H1 (cell line): Measurements from ENCODE around the gene PCDHA9. TPM values are rescaled to one million over a fixed set of nuclear protein-coding genes. Genes with fewer than 3 reads are reported as not detected.

ENCODE experiments used
- CTCF ChIA-PET: fragments of 300-600 bp; sonication (Branson Sonifier 250); formaldehyde crosslinking; loops from one replicate; lab custom pipeline; 2021; ENCODE audit not compliant: partially characterized antibody; lab: Charles Lee
- POLR2A ChIA-PET: fragments of 300-600 bp; sonication (Branson Sonifier 250); formaldehyde crosslinking; loops from one replicate; lab custom pipeline; 2021; ENCODE audit warnings: inconsistent platforms; ENCODE audit not compliant: partially characterized antibody; lab: Charles Lee
- DNase-seq, 2 experiments: peaks; one replicate each; pipeline versions ENCODE4 v3.0.0 to v3.0.0-alpha.2; 2010 to 2022; ENCODE audit warnings: low spot score in 2 of 2, low read depth in 1 of 2, mixed read lengths in 1 of 2
- FAIRE-seq: peaks from 2 replicates; lab custom pipeline; 2011; peaks lifted over from hg19 to GRCh38; lab: Jason Lieb, UNC
- H2AFZ ChIP-seq: 2 replicates; pipeline ENCODE4 v1.8.1; 2012; ENCODE audit warnings: low read length, inconsistent platforms
- H2AK5ac ChIP-seq: 2 replicates; pipeline ENCODE4 v1.6.1; 2013; ENCODE audit warnings: low read depth, low read length
- H2BK120ac ChIP-seq: replicated peaks from 2 replicates; pipeline ENCODE3; 2013; ENCODE audit warnings: low read depth, low read length, inconsistent platforms
- H2BK12ac ChIP-seq: 2 replicates; pipeline ENCODE4 v1.6.1; 2013; ENCODE audit warnings: low read depth, low read length
- H2BK15ac ChIP-seq: 2 replicates; pipeline ENCODE4 v1.6.1; 2013; ENCODE audit warnings: low read length
- H2BK20ac ChIP-seq: 2 replicates; pipeline ENCODE4 v1.6.1; 2013; ENCODE audit warnings: low read length
- H2BK5ac ChIP-seq: 2 replicates; pipeline ENCODE4 v1.6.1; 2013; ENCODE audit warnings: low read depth, low read length
- H3K14ac ChIP-seq: 2 replicates; pipeline ENCODE4 v1.6.1; 2013; ENCODE audit warnings: inconsistent platforms; ENCODE audit not compliant: insufficient read length
- H3K18ac ChIP-seq: 2 replicates; pipeline ENCODE4 v1.6.1; 2013; ENCODE audit warnings: low read length; ENCODE audit errors: extremely low read depth
- H3K23ac ChIP-seq: 2 replicates; pipeline ENCODE4 v1.6.1; 2013; ENCODE audit warnings: inconsistent platforms; ENCODE audit not compliant: insufficient read length
- H3K23me2 ChIP-seq: 2 replicates; pipeline ENCODE4 v1.6.1; 2013; ENCODE audit warnings: low read depth, low read length
- H3K27ac ChIP-seq: 2 replicates; pipeline ENCODE4 v1.6.1; 2011; ENCODE audit warnings: low read depth, low read length, inconsistent platforms
- H3K27me3 ChIP-seq, 4 experiments: replicated peaks in 1 of 4; 1 replicate in 1 of 4; 2 replicates in 3 of 4; pipeline versions ENCODE4 v1.6.1 to v1.8.1; 2011 to 2013; ENCODE audit warnings: low read length in 3 of 4, mild to moderate bottlenecking in 3 of 4, inconsistent platforms in 2 of 4, mixed read lengths in 2 of 4, moderate library complexity in 1 of 4; ENCODE audit not compliant: control insufficient read depth in 3 of 4, insufficient read depth in 3 of 4; ENCODE audit errors: extremely low read depth in 1 of 4
- H3K36me3 ChIP-seq, 4 experiments: 2 replicates each; pipeline versions ENCODE4 v1.6.1 to v1.8.1; 2011 to 2013; ENCODE audit warnings: mild to moderate bottlenecking in 4 of 4, low read length in 3 of 4, moderate library complexity in 2 of 4, control low read depth in 1 of 4, inconsistent platforms in 1 of 4; ENCODE audit not compliant: insufficient read depth in 4 of 4, control insufficient read depth in 2 of 4
- H3K4ac ChIP-seq: replicated peaks from 2 replicates; pipeline ENCODE3; 2013; ENCODE audit warnings: low read length, low read depth, mixed read lengths, inconsistent platforms; ENCODE audit not compliant: insufficient read length
- H3K4me1 ChIP-seq, 4 experiments: replicated peaks in 1 of 4; 1 replicate in 1 of 4; 2 replicates in 3 of 4; pipeline versions ENCODE4 v1.6.1 to v1.8.1; 2011 to 2013; ENCODE audit warnings: low read length in 3 of 4, inconsistent platforms in 2 of 4, mixed read lengths in 1 of 4; ENCODE audit not compliant: insufficient read depth in 4 of 4, control insufficient read depth in 3 of 4
- H3K4me2 ChIP-seq, 2 experiments: 2 replicates each; pipeline versions ENCODE4 v1.6.1 to v1.8.1; 2011 to 2013; ENCODE audit warnings: low read depth in 2 of 2, low read length in 2 of 2, control low read depth in 1 of 2, inconsistent platforms in 1 of 2, mild to moderate bottlenecking in 1 of 2; ENCODE audit not compliant: insufficient read depth in 1 of 2
- H3K4me3 ChIP-seq, 4 experiments: fragments of 200-600, 300-600 bp in 1 of 4; sonication (generic), shearing (Covaris generic), sonication (Bioruptor Twin) in 1 of 4; 2 replicates each; pipeline versions ENCODE4 v1.5.1 to v1.8.1; 2011 to 2016; ENCODE audit warnings: low read length in 4 of 4, low read depth in 3 of 4, control low read depth in 2 of 4, inconsistent platforms in 2 of 4, mild to moderate bottlenecking in 2 of 4, mixed read lengths in 1 of 4, moderate library complexity in 1 of 4; ENCODE audit not compliant: insufficient read depth in 2 of 4; ENCODE audit errors: extremely low read depth in 1 of 4
- H3K56ac ChIP-seq: replicated peaks from 2 replicates; pipeline ENCODE3; 2013; ENCODE audit warnings: low read depth, mild to moderate bottlenecking, mixed read lengths, low read length, inconsistent platforms; ENCODE audit not compliant: insufficient read length
- H3K79me1 ChIP-seq: 2 replicates; pipeline ENCODE4 v1.6.1; 2013; ENCODE audit warnings: low read depth, low read length, control low read depth
- H3K79me2 ChIP-seq, 2 experiments: 2 replicates each; pipeline versions ENCODE4 v1.6.1 to v1.8.1; 2012 to 2013; ENCODE audit warnings: low read length in 2 of 2, mild to moderate bottlenecking in 2 of 2, inconsistent platforms in 1 of 2; ENCODE audit not compliant: insufficient read depth in 2 of 2, control insufficient read depth in 1 of 2
- H3K9ac ChIP-seq, 4 experiments: replicated peaks in 1 of 4; 1 replicate in 1 of 4; 2 replicates in 3 of 4; pipeline versions ENCODE4 v1.6.1 to v1.8.1; 2011 to 2013; ENCODE audit warnings: low read depth in 3 of 4, low read length in 3 of 4, control low read depth in 2 of 4, mild to moderate bottlenecking in 2 of 4, moderate library complexity in 2 of 4, inconsistent platforms in 1 of 4; ENCODE audit errors: extremely low read depth in 1 of 4
- H3K9me3 ChIP-seq, 2 experiments: 2 replicates each; pipeline versions ENCODE4 v1.6.1 to v1.8.1; 2012 to 2013; ENCODE audit warnings: mild to moderate bottlenecking in 2 of 2, moderate library complexity in 2 of 2, control low read depth in 1 of 2, inconsistent platforms in 1 of 2, low read depth in 1 of 2, low read length in 1 of 2, mixed read lengths in 1 of 2; ENCODE audit not compliant: insufficient read depth in 2 of 2
- H4K20me1 ChIP-seq, 2 experiments: replicated peaks in 1 of 2; 2 replicates each; pipeline versions ENCODE3 to v1.8.1; 2011 to 2013; ENCODE audit warnings: inconsistent platforms in 2 of 2, low read length in 2 of 2, mild to moderate bottlenecking in 1 of 2; ENCODE audit not compliant: insufficient read depth in 2 of 2, control insufficient read depth in 1 of 2
- H4K5ac ChIP-seq: 2 replicates; pipeline ENCODE4 v1.6.1; 2013; ENCODE audit warnings: low read length, low read depth, mixed read lengths, inconsistent platforms; ENCODE audit not compliant: insufficient read length
- H4K8ac ChIP-seq: 2 replicates; pipeline ENCODE4 v1.8.0; 2013; ENCODE audit warnings: mild to moderate bottlenecking, moderate library complexity, low read length, inconsistent platforms; ENCODE audit not compliant: insufficient read depth; ENCODE audit errors: extremely low read depth
- H4K91ac ChIP-seq: replicated peaks from 2 replicates; pipeline ENCODE3; 2013; ENCODE audit warnings: low read length, mixed read lengths, inconsistent platforms; ENCODE audit not compliant: insufficient read length
- CREB1 ChIP-seq: IDR thresholded peaks from 2 replicates; pipeline ENCODE4 v1.6.1; 2012; ENCODE audit warnings: inconsistent platforms
- HDAC6 ChIP-seq: IDR thresholded peaks from one replicate; pipeline ENCODE4 v1.7.1; 2012; ENCODE audit warnings: low read depth, mild to moderate bottlenecking, inconsistent platforms, low read length, moderate library complexity
- KDM1A ChIP-seq: fragments of 200-600, 300-600 bp; sonication (generic); IDR thresholded peaks from 2 replicates; pipeline ENCODE4 v1.7.1; 2016; ENCODE audit warnings: mild to moderate bottlenecking, low read length, borderline replicate concordance
- POU5F1 ChIP-seq: IDR thresholded peaks from 2 replicates; pipeline ENCODE4 v1.6.1; 2011; ENCODE audit warnings: low read depth, mild to moderate bottlenecking, low read length, moderate library complexity
- RXRA ChIP-seq: IDR thresholded peaks from 2 replicates; pipeline ENCODE4 v1.6.1; 2011; ENCODE audit warnings: low read depth, mild to moderate bottlenecking, low read length, moderate library complexity; ENCODE audit not compliant: insufficient read depth
- SP1 ChIP-seq: IDR thresholded peaks from 2 replicates; pipeline ENCODE4 v1.6.1; 2011; ENCODE audit warnings: low read depth, low read length
- SRF ChIP-seq: IDR thresholded peaks from 2 replicates; pipeline ENCODE4 v1.6.1; 2011; ENCODE audit warnings: mild to moderate bottlenecking, low read depth, low read length, moderate library complexity
- YY1 ChIP-seq: IDR thresholded peaks from 2 replicates; pipeline ENCODE4 v1.6.1; 2011; ENCODE audit warnings: low read depth, mild to moderate bottlenecking, low read length
- WGBS, 2 experiments: shearing (Covaris generic) in 1 of 2; methylation state at CpG; one replicate each; pipeline versions ENCODE4 v1.1.6 to v1.1.7; 2013 to 2015; ENCODE audit warnings: low lambda C conversion rate in 2 of 2, mixed read lengths in 2 of 2, inconsistent platforms in 1 of 2, low coverage in 1 of 2, missing lambda C conversion rate in 1 of 2; ENCODE audit not compliant: insufficient replicate concordance in 2 of 2, insufficient coverage in 1 of 2, insufficient read length in 1 of 2; ENCODE audit errors: extremely low coverage in 1 of 2, missing lambda C conversion rate in 1 of 2; 5-methylcytosine and 5-hydroxymethylcytosine counted together
- polyA plus RNA-seq, 7 experiments: library from polyadenylated mRNA; depleted of rRNA in 3 of 7; stranded (reverse) in 5 of 7; unstranded in 2 of 7; fragments of >200 nt in 5 of 7; fragments of 200-250 nt in 2 of 7; gene quantifications; 1 replicate in 5 of 7; 2 replicates in 1 of 7; 4 replicates in 1 of 7; pipeline versions ENCODE4 v1.2.1 to v1.2.3, GENCODE V29; 2011 to 2013; ENCODE audit warnings: missing spikeins in 2 of 7, mixed read lengths in 2 of 7
- total RNA-seq: library from RNA; stranded (reverse); fragmentation: NEBNext Ultra II Directional; extraction: Animal tissue kit (Norgen Biotek cat#: 25700); gene quantifications from 2 replicates; pipeline ENCODE4 v1.2.1, GENCODE V29; 2021
- TF ChIP-seq, protein P1 (sequence below): IDR thresholded peaks from 2 replicates; pipeline ENCODE4 v1.6.1; 2011; ENCODE audit warnings: low read depth, mild to moderate bottlenecking, low read length; ENCODE audit not compliant: insufficient read depth

PCDHA9 gene
- total and polyA plus RNA-seq, 2 of the 8 experiments (the other 6 are each of a cell fraction or from before 2014, with no cell fraction given) = 0.12 to 0.28 TPM

GRCh38 chr5:140877262-140877581, 29.0 kb downstream of the PCDHA9 start:
- no peaks in the 10 kb centered on the region for H3K9me3 ChIP-seq
- no peak for FAIRE-seq

More at GRCh38 chr5:140877262-140877581, 29.0 kb downstream of the PCDHA9 start:
- Histone ChIP-seq H2BK20ac (no peak overlapping the region), H4K20me1 (peaks cover 0 to 3% of the 10 kb centered on the region in 2 experiments), H4K8ac (no peak overlapping the region; the same call in 1 of the 2 replicates), H2BK12ac (no peak overlapping the region), H3K4ac (no peak overlapping the region), H3K56ac (no peak overlapping the region), H3K27ac (no peak overlapping the region), H3K27me3 (no peaks in the 10 kb centered on the region), H3K4me2 (no peak overlapping the region), H3K23me2 (no peaks in the 10 kb centered on the region), H3K4me3 (no peak overlapping the region), H2AK5ac (no peak overlapping the region), H3K18ac (no peak overlapping the region), H3K4me1 (no peaks in the 10 kb centered on the region; a peak in 2 of 7 replicates), H2BK120ac (no peak overlapping the region), H3K36me3 (peaks cover 0 to 11% (median 0%) of the 10 kb centered on the region in 4 experiments; a peak in 2 of 8 replicates), H3K79me2 (peaks cover 0 to 9% of the 10 kb centered on the region in 2 experiments; a peak in 2 of 4 replicates), H3K9ac (no peak overlapping the region), H2BK5ac (no peak overlapping the region), H4K91ac (no peak overlapping the region), H2BK15ac (no peak overlapping the region), H2AFZ (no peak overlapping the region), H3K79me1 (no peaks in the 10 kb centered on the region), H3K23ac (no peak overlapping the region), H3K14ac (no peak overlapping the region), H4K5ac (no peak overlapping the region)
- no peak for DNase-seq
- TF ChIP-seq SRF (no peak), YY1 (no peak), HDAC6 (no peak), KDM1A (no peak), CREB1 (no peak), POU5F1 (no peak), RXRA (no peak), SP1 (no peak)
- TF ChIP-seq, protein P1, sequence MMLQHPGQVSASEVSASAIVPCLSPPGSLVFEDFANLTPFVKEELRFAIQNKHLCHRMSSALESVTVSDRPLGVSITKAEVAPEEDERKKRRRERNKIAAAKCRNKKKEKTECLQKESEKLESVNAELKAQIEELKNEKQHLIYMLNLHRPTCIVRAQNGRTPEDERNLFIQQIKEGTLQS = no peak
- ChIA-PET POLR2A (interaction anchor here (3.6 kb wide), 1 partner anchor 164 kb away, joined by 32 read pairs; no protein-coding TSS in a partner anchor), CTCF (interaction anchor here (0.9 to 9.3 kb wide), 7 partner anchors 8 to 174 kb away, joined by 4 to 141 read pairs (median 13); partner anchors contain the start of genes PCDHA10, PCDHA11, PCDHA4 and PCDHA8)
- WGBS, 2 experiments = 96% methylated on average over 27 of the region's 37 CpGs; no CpG with 5 or more reads in 1 of the 2 experiments
